Measurements from ENCODE around the gene TOLLIP. TPM values are rescaled to one million over a fixed set of nuclear protein-coding genes. Genes with fewer than 3 reads are reported as not detected.

The TOLLIP gene
- total and polyA plus RNA-seq, 9 of the 15 experiments (the other 6 are each of a cell fraction or from before 2014, with no cell fraction given): 0.23 to 22.8 (median 7.1) TPM

DNA sequence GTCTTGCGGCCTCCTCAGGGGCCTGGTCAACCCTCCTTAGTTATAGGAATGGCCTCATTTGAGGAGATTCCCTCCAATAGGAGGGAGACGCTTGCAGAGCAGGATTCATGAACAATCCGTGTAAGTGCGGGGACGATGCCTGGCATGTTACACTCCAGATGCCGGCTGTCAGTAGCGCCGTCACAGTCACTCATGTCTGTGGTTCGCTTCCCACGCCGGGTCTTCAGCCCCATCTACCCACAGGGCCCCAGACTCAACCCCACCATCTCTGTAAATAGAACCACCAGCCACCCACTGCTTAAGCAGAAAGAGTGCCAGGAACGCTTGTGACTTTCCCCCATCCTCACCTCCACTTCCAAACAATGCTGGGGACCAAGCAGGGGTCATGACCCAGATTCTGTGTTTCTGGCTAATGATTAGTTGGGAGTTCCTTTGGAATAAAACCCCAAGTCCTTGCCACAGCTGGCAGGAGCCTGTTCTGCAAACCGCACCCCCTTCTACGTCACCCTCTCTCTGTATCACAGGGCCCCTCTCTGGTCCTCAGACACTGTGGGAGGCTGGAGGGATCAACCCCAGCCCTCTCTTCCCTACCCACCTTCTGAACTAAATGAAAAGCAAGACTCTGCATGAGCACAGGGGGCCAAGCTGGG lies 38.8 kb upstream of the TOLLIP start:
- Histone ChIP-seq H3K9ac (ENCODE audit: insufficient read depth in 1 of 2, low read depth in 2 of 2, low read length in 2 of 2) (peak overlapping the region in 1 of 2 experiments; percentile 5; a peak in 1 of 4 replicates), H3K9me1 (ENCODE audit: control insufficient read depth, insufficient read depth, low read length) (no peaks in the 10 kb centered on the region), H3K4me3 (no peak overlapping the region), H3K4me2 (ENCODE audit: insufficient read depth, low read length) (no peak overlapping the region), H3K27ac (ENCODE audit: extremely low read depth, low read depth, low read length) (no peak overlapping the region), H3K79me2 (ENCODE audit: control insufficient read depth, insufficient read depth, low read length) (no peaks in the 10 kb centered on the region), H4K20me1 (replicated peaks; ENCODE audit: control insufficient read depth, insufficient read depth, low read length) (peaks cover 5% of the 10 kb centered on the region; the same call in 1 of the 2 replicates), H2AFZ (ENCODE audit: low read depth, low read length) (no peak overlapping the region), H3K4me1 (replicated peaks in 1 of 2; ENCODE audit: control insufficient read depth in 2 of 2, insufficient read depth in 2 of 2, low read length in 2 of 2) (peaks cover 0 to 21% of the 10 kb centered on the region in 2 experiments; a peak in 2 of 5 replicates), H3K36me3 (ENCODE audit: control insufficient read depth, insufficient read depth, low read length) (no peaks in the 10 kb centered on the region), H3K9me3 (replicated peaks; ENCODE audit: control insufficient read depth, insufficient read depth, low read depth, low read length) (no peaks in the 10 kb centered on the region), H3K27me3 (ENCODE audit: control insufficient read depth in 2 of 2, insufficient read depth in 2 of 2, low read length in 2 of 2) (peaks cover 30 to 67% of the 10 kb centered on the region in 2 experiments; a peak in 4 of 5 replicates)
- BruUV-seq (replicated peaks): no TSS peak
- POLR2A ChIA-PET: interaction anchor here (0.6 kb wide), 1 partner anchor 183 kb away, joined by 3 read pairs; no protein-coding TSS in a partner anchor
- WGBS (ENCODE audit: insufficient coverage, low coverage, missing lambda C conversion rate): 21% methylated on average over 14 of the region's 14 CpGs
- FAIRE-seq (no peak), ATAC-seq (no peak), DNase-seq (ENCODE audit: extremely low read depth in 1 of 4, low spot score in 3 of 4) (no peak)
- intact Hi-C loops (cut with micrococcal nuclease) (no loop called here), in situ Hi-C loops (cut with MboI) (no loop called here)
- CTCF ChIA-PET (ENCODE audit: low intra/inter-chr PET ratio): no interaction called here
- no peak for TF ChIP-seq MAFF (IDR thresholded peaks at IDR 0.05; ENCODE audit: low read length)
- no peak for TF ChIP-seq RFX7 (CRISPR knock-in tag; IDR thresholded peaks at IDR 0.05)
- TF ChIP-seq ZNF143 (CRISPR knock-in tag; IDR thresholded peaks at IDR 0.05): no peak
- TF ChIP-seq HNRNPUL1 (IDR thresholded peaks at IDR 0.05; ENCODE audit: low read length): no peak
- TF ChIP-seq SMAD3 (CRISPR knock-in tag; conservative IDR thresholded peaks at IDR 0.05): no peak
- TF ChIP-seq, protein P1, sequence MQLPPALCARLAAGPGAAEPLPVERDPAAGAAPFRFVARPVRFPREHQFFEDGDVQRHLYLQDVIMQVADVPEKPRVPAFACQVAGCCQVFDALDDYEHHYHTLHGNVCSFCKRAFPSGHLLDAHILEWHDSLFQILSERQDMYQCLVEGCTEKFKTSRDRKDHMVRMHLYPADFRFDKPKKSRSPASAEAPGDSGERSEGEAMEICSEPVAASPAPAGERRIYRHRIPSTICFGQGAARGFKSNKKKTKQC (CRISPR knock-in tag; IDR thresholded peaks at IDR 0.05): no peak
- no peak for TF ChIP-seq GATA2 (CRISPR knock-in tag; IDR thresholded peaks at IDR 0.05)
- TF ChIP-seq, protein P2, sequence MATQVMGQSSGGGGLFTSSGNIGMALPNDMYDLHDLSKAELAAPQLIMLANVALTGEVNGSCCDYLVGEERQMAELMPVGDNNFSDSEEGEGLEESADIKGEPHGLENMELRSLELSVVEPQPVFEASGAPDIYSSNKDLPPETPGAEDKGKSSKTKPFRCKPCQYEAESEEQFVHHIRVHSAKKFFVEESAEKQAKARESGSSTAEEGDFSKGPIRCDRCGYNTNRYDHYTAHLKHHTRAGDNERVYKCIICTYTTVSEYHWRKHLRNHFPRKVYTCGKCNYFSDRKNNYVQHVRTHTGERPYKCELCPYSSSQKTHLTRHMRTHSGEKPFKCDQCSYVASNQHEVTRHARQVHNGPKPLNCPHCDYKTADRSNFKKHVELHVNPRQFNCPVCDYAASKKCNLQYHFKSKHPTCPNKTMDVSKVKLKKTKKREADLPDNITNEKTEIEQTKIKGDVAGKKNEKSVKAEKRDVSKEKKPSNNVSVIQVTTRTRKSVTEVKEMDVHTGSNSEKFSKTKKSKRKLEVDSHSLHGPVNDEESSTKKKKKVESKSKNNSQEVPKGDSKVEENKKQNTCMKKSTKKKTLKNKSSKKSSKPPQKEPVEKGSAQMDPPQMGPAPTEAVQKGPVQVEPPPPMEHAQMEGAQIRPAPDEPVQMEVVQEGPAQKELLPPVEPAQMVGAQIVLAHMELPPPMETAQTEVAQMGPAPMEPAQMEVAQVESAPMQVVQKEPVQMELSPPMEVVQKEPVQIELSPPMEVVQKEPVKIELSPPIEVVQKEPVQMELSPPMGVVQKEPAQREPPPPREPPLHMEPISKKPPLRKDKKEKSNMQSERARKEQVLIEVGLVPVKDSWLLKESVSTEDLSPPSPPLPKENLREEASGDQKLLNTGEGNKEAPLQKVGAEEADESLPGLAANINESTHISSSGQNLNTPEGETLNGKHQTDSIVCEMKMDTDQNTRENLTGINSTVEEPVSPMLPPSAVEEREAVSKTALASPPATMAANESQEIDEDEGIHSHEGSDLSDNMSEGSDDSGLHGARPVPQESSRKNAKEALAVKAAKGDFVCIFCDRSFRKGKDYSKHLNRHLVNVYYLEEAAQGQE (IDR thresholded peaks at IDR 0.05; ENCODE audit: borderline replicate concordance): no peak
- TF ChIP-seq, protein P2 (CRISPR knock-in tag; IDR thresholded peaks at IDR 0.05; ENCODE audit: low read depth): no peak
- no peak for TF ChIP-seq TAF7 (tag; IDR thresholded peaks at IDR 0.05)
- TF ChIP-seq, protein P3, sequence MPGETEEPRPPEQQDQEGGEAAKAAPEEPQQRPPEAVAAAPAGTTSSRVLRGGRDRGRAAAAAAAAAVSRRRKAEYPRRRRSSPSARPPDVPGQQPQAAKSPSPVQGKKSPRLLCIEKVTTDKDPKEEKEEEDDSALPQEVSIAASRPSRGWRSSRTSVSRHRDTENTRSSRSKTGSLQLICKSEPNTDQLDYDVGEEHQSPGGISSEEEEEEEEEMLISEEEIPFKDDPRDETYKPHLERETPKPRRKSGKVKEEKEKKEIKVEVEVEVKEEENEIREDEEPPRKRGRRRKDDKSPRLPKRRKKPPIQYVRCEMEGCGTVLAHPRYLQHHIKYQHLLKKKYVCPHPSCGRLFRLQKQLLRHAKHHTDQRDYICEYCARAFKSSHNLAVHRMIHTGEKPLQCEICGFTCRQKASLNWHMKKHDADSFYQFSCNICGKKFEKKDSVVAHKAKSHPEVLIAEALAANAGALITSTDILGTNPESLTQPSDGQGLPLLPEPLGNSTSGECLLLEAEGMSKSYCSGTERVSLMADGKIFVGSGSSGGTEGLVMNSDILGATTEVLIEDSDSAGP (CRISPR knock-in tag; IDR thresholded peaks at IDR 0.05): no peak

Data from K562 (cell line).